ENCODE data around the gene TCEAL8.

The TCEAL8 gene

DNA sequence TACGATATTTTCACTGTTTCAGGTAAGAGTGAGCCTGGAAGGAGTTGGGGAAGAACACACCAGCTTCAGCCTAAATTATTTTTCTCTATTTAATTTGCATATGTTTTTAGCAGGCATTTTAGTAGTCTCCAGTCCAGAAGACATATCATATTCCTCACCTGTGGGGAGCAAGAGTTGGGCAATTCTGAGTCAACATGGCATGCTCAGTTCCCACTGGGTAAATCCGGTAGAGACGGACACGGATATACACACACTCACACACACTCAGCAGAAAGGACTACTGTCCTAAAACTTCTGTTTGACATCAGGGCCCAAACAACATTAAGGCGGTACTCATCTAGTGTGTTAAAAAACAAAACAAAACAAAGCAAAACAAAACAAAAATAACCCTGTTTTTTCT, 44.9 kb downstream of the TCEAL8 start:
- TF ChIP-seq, protein P1, sequence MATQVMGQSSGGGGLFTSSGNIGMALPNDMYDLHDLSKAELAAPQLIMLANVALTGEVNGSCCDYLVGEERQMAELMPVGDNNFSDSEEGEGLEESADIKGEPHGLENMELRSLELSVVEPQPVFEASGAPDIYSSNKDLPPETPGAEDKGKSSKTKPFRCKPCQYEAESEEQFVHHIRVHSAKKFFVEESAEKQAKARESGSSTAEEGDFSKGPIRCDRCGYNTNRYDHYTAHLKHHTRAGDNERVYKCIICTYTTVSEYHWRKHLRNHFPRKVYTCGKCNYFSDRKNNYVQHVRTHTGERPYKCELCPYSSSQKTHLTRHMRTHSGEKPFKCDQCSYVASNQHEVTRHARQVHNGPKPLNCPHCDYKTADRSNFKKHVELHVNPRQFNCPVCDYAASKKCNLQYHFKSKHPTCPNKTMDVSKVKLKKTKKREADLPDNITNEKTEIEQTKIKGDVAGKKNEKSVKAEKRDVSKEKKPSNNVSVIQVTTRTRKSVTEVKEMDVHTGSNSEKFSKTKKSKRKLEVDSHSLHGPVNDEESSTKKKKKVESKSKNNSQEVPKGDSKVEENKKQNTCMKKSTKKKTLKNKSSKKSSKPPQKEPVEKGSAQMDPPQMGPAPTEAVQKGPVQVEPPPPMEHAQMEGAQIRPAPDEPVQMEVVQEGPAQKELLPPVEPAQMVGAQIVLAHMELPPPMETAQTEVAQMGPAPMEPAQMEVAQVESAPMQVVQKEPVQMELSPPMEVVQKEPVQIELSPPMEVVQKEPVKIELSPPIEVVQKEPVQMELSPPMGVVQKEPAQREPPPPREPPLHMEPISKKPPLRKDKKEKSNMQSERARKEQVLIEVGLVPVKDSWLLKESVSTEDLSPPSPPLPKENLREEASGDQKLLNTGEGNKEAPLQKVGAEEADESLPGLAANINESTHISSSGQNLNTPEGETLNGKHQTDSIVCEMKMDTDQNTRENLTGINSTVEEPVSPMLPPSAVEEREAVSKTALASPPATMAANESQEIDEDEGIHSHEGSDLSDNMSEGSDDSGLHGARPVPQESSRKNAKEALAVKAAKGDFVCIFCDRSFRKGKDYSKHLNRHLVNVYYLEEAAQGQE (IDR thresholded peaks at IDR 0.05; ENCODE audit: low read depth): no peak
- TF ChIP-seq TAF1 (IDR thresholded peaks at IDR 0.05; ENCODE audit: low read depth) (no peak), FOXM1 (IDR thresholded peaks at IDR 0.05; ENCODE audit: borderline replicate concordance, low read depth) (no peak), EGR1 (IDR thresholded peaks at IDR 0.05) (no peak), TCF12 (IDR thresholded peaks at IDR 0.05; ENCODE audit: low read depth) (no peak), EP300 (IDR thresholded peaks at IDR 0.05; ENCODE audit: borderline replicate concordance) (no peak), RAD21 (IDR thresholded peaks at IDR 0.05; ENCODE audit: low read depth) (no peak), TEAD4 (IDR thresholded peaks at IDR 0.05) (no peak), CREB1 (IDR thresholded peaks at IDR 0.05; ENCODE audit: low read depth) (no peak)
- TF ChIP-seq, protein P2, sequence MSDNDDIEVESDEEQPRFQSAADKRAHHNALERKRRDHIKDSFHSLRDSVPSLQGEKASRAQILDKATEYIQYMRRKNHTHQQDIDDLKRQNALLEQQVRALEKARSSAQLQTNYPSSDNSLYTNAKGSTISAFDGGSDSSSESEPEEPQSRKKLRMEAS (IDR thresholded peaks at IDR 0.05): no peak
- TF ChIP-seq, protein P3, sequence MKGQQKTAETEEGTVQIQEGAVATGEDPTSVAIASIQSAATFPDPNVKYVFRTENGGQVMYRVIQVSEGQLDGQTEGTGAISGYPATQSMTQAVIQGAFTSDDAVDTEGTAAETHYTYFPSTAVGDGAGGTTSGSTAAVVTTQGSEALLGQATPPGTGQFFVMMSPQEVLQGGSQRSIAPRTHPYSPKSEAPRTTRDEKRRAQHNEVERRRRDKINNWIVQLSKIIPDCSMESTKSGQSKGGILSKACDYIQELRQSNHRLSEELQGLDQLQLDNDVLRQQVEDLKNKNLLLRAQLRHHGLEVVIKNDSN (IDR thresholded peaks at IDR 0.05): no peak
